Measurements from ENCODE around the gene SLX4IP.

The SLX4IP gene

GRCh38 chr20:10490706-10491105 lies 55.6 kb downstream of the SLX4IP start:
- TF ChIP-seq CTCF (IDR thresholded peaks at IDR 0.05) = no peak
- no peak overlapping the region for H3K27ac ChIP-seq
- no peaks in the 10 kb centered on the region for H3K4me1 ChIP-seq
- H3K9me3 ChIP-seq (ENCODE audit: control insufficient read depth, low read length) = no peaks in the 10 kb centered on the region
- H3K9ac ChIP-seq = no peak overlapping the region
- no peak overlapping the region for H2AFZ ChIP-seq
- no peaks in the 10 kb centered on the region for H3K36me3 ChIP-seq (ENCODE audit: control insufficient read depth, insufficient read depth, low read length)
- no peaks in the 10 kb centered on the region for H3K27me3 ChIP-seq (ENCODE audit: control insufficient read depth, insufficient read depth, low read length)
- no peak overlapping the region for H3K4me3 ChIP-seq (ENCODE audit: low read depth, low read length)
- H3K4me2 ChIP-seq (ENCODE audit: low read length) = no peak overlapping the region
- H3K79me2 ChIP-seq = no peaks in the 10 kb centered on the region

- Histone ChIP-seq H3K4me2 (ENCODE audit: low read length) (no peak overlapping the region), H3K4me1 (no peaks in the 10 kb centered on the region), H3K9me3 (ENCODE audit: control insufficient read depth, low read length) (no peaks in the 10 kb centered on the region), H3K36me3 (ENCODE audit: control insufficient read depth, insufficient read depth, low read length) (no peaks in the 10 kb centered on the region), H3K79me2 (no peaks in the 10 kb centered on the region), H3K27ac (no peak overlapping the region), H3K27me3 (ENCODE audit: control insufficient read depth, insufficient read depth, low read length) (no peaks in the 10 kb centered on the region), H3K4me3 (ENCODE audit: low read depth, low read length) (no peak overlapping the region), H2AFZ (no peak overlapping the region), H3K9ac (no peak overlapping the region)
- TF ChIP-seq CTCF (IDR thresholded peaks at IDR 0.05) = no peak
These were observed 57.0 kb downstream of the SLX4IP start for GRCh38 chr20:10492065-10492464.

GRCh38 chr20:10492844-10493243 lies 57.7 kb downstream of the SLX4IP start:
- H3K9me3 ChIP-seq (ENCODE audit: control insufficient read depth, low read length) = no peaks in the 10 kb centered on the region
- H2AFZ ChIP-seq = no peak overlapping the region
- no peak overlapping the region for H3K9ac ChIP-seq
- no peak overlapping the region for H3K4me2 ChIP-seq (ENCODE audit: low read length)
- no peaks in the 10 kb centered on the region for H3K79me2 ChIP-seq
- no peak overlapping the region for H3K27ac ChIP-seq
- H3K36me3 ChIP-seq (ENCODE audit: control insufficient read depth, insufficient read depth, low read length) = no peaks in the 10 kb centered on the region
- no peak overlapping the region for H3K4me3 ChIP-seq (ENCODE audit: low read depth, low read length)
- no peaks in the 10 kb centered on the region for H3K4me1 ChIP-seq
- no peaks in the 10 kb centered on the region for H3K27me3 ChIP-seq (ENCODE audit: control insufficient read depth, insufficient read depth, low read length)
- no peak for TF ChIP-seq CTCF (IDR thresholded peaks at IDR 0.05)

- Histone ChIP-seq H3K27ac (no peak overlapping the region), H3K79me2 (no peaks in the 10 kb centered on the region), H3K4me3 (ENCODE audit: low read depth, low read length) (no peak overlapping the region), H2AFZ (no peak overlapping the region), H3K4me2 (ENCODE audit: low read length) (no peak overlapping the region), H3K9me3 (ENCODE audit: control insufficient read depth, low read length) (no peaks in the 10 kb centered on the region), H3K36me3 (ENCODE audit: control insufficient read depth, insufficient read depth, low read length) (no peaks in the 10 kb centered on the region), H3K9ac (no peak overlapping the region), H3K27me3 (ENCODE audit: control insufficient read depth, insufficient read depth, low read length) (no peaks in the 10 kb centered on the region), H3K4me1 (no peaks in the 10 kb centered on the region)
- TF ChIP-seq CTCF (IDR thresholded peaks at IDR 0.05) = no peak
These were observed 60.1 kb downstream of the SLX4IP start for GRCh38 chr20:10495173-10495572.

GRCh38 chr20:10496465-10496864 lies 61.4 kb downstream of the SLX4IP start:
- Histone ChIP-seq H3K4me2 (ENCODE audit: low read length) (no peak overlapping the region), H3K79me2 (no peaks in the 10 kb centered on the region), H3K27ac (no peak overlapping the region), H2AFZ (no peak overlapping the region), H3K4me3 (ENCODE audit: low read depth, low read length) (no peak overlapping the region), H3K9ac (no peak overlapping the region), H3K9me3 (ENCODE audit: control insufficient read depth, low read length) (no peaks in the 10 kb centered on the region), H3K36me3 (ENCODE audit: control insufficient read depth, insufficient read depth, low read length) (no peaks in the 10 kb centered on the region), H3K4me1 (no peaks in the 10 kb centered on the region), H3K27me3 (ENCODE audit: control insufficient read depth, insufficient read depth, low read length) (no peaks in the 10 kb centered on the region)
- no peak for TF ChIP-seq CTCF (IDR thresholded peaks at IDR 0.05)
